ENCODE data around the gene TXNRD2.

TXNRD2 gene

GRCh38 chr22:19854778-19855503, 86.7 kb downstream of the TXNRD2 start, which contains the start of the genes GNB1L and RTL10:
Gene GNB1L (minus strand): TSS chr22:19854874. CDS start chr22:19821355, 33,519 bp downstream.
Gene RTL10 (minus strand): TSS chr22:19854874. CDS start chr22:19852261, 2,613 bp downstream.
- DNase-seq, result peak; percentile 97

- no peak for DNase-seq
Observed at GRCh38 chr22:19853879-19854777, 87.5 kb downstream of the TXNRD2 start.

- no peak for DNase-seq
Observed at GRCh38 chr22:19853058-19853878, 88.3 kb downstream of the TXNRD2 start.

GRCh38 chr22:19852177-19852781, 89.3 kb downstream of the TXNRD2 start:
- no peak for DNase-seq

- no peak for DNase-seq
Observed at GRCh38 chr22:19851291-19852176, 90.1 kb downstream of the TXNRD2 start.

GRCh38 chr22:19850763-19851109, 90.9 kb downstream of the TXNRD2 start:
- DNase-seq, result no peak

- DNase-seq, result no peak
Observed at GRCh38 chr22:19849835-19850762, 91.5 kb downstream of the TXNRD2 start.

- DNase-seq, result no peak
Observed at GRCh38 chr22:19848298-19849224, 93.1 kb downstream of the TXNRD2 start.

- no peak for DNase-seq
Observed at GRCh38 chr22:19847345-19847632, 94.3 kb downstream of the TXNRD2 start.

GRCh38 chr22:19846620-19847344, 94.8 kb downstream of the TXNRD2 start:
- no peak for DNase-seq

- no peak for DNase-seq
Observed at GRCh38 chr22:19845054-19845722, 96.4 kb downstream of the TXNRD2 start.

GRCh38 chr22:19844377-19845053, 97.1 kb downstream of the TXNRD2 start:
- DNase-seq, result no peak

- DNase-seq, result no peak
Observed at GRCh38 chr22:19843857-19844376, 97.7 kb downstream of the TXNRD2 start.

GRCh38 chr22:19843107-19843856, 98.3 kb downstream of the TXNRD2 start:
- DNase-seq, result no peak

GRCh38 chr22:19842393-19843106, 99.1 kb downstream of the TXNRD2 start:
- peak; percentile 48 for DNase-seq

All from activated CD8-positive, alpha-beta memory T cell treated with anti-CD3 and anti-CD28 coated beads for 24 hours (primary cell).